Measurements from ENCODE around the gene MRTFA. TPM values are rescaled to one million over a fixed set of nuclear protein-coding genes. Genes with fewer than 3 reads are reported as not detected.
A peak's percentile ranks its signal among the peaks of the same experiment; 100 is the strongest.

The MRTFA gene
- total RNA-seq, 6 donors from 2014 or later, result 47.9 to 178 (median 61.3) TPM

- peaks cover 6 to 19% (median 12%) of the 10 kb centered on the region in 4 donors for H3K4me1 ChIP-seq
- H3K27me3 ChIP-seq, result no peaks in the 10 kb centered on the region
- no peak overlapping the region for H3K4me3 ChIP-seq
- 80 to 89% methylated on average over 3 of the region's 3 CpGs for WGBS, 2 donors
- TF ChIP-seq POLR2A (IDR thresholded peaks at IDR 0.05) (no peak), POLR2AphosphoS5 (IDR thresholded peaks at IDR 0.05) (no peak), CTCF (IDR thresholded peaks at IDR 0.05) (no peak), EP300 (IDR thresholded peaks at IDR 0.05) (no peak)
- peaks cover 14 to 65% (median 57%) of the 10 kb centered on the region in 4 donors for H3K36me3 ChIP-seq
- peak overlapping the region in 2 of 4 donors; percentile 55 to 61 for H3K27ac ChIP-seq
- ATAC-seq (ENCODE audit: low FRiP score in 2 of 2) (no peak), DNase-seq (no peak)
- H3K9me3 ChIP-seq, result no peaks in the 10 kb centered on the region
These were observed 222.2 kb downstream of the MRTFA start for GRCh38 chr22:40414311-40414710.

GRCh38 chr22:40413873-40414272 lies 222.6 kb downstream of the MRTFA start:
- Histone ChIP-seq H3K9me3 (no peaks in the 10 kb centered on the region), H3K27ac (no peak overlapping the region), H3K36me3 (peaks cover 10 to 65% (median 57%) of the 10 kb centered on the region in 4 donors), H3K4me3 (no peak overlapping the region), H3K27me3 (no peaks in the 10 kb centered on the region), H3K4me1 (peaks cover 6 to 19% (median 12%) of the 10 kb centered on the region in 4 donors)
- DNase-seq (peak in 1 of 2 donors; percentile 55), ATAC-seq (ENCODE audit: low FRiP score in 2 of 2) (no peak)
- WGBS, 2 donors, result 84 to 92% methylated on average over 13 of the region's 13 CpGs
- no peak for TF ChIP-seq EP300 (IDR thresholded peaks at IDR 0.05)
- TF ChIP-seq POLR2A (IDR thresholded peaks at IDR 0.05), result no peak
- no peak for TF ChIP-seq CTCF (IDR thresholded peaks at IDR 0.05)
- no peak for TF ChIP-seq POLR2AphosphoS5 (IDR thresholded peaks at IDR 0.05)

- DNase-seq (no peak), ATAC-seq (ENCODE audit: low FRiP score in 2 of 2) (no peak)
- Histone ChIP-seq H3K4me1 (peaks cover 6 to 19% (median 12%) of the 10 kb centered on the region in 4 donors), H3K27me3 (no peaks in the 10 kb centered on the region), H3K4me3 (no peak overlapping the region), H3K27ac (no peak overlapping the region), H3K9me3 (no peaks in the 10 kb centered on the region), H3K36me3 (peaks cover 16 to 65% (median 57%) of the 10 kb centered on the region in 4 donors)
- 76 to 79% methylated on average over 2 of the region's 2 CpGs for WGBS, 2 donors
- TF ChIP-seq EP300 (IDR thresholded peaks at IDR 0.05) (no peak), POLR2A (IDR thresholded peaks at IDR 0.05) (no peak), POLR2AphosphoS5 (IDR thresholded peaks at IDR 0.05) (no peak), CTCF (IDR thresholded peaks at IDR 0.05) (no peak)
These were observed 224.1 kb downstream of the MRTFA start for GRCh38 chr22:40412441-40412840.

- H3K9me3 ChIP-seq, result no peaks in the 10 kb centered on the region
- ATAC-seq (ENCODE audit: low FRiP score in 2 of 2) (no peak), DNase-seq (peak in 1 of 2 donors; percentile 30)
- H3K4me1 ChIP-seq, result peaks cover 6 to 18% (median 12%) of the 10 kb centered on the region in 4 donors
- peaks cover 25 to 65% (median 56%) of the 10 kb centered on the region in 4 donors for H3K36me3 ChIP-seq
- 84 to 87% methylated on average over 7 of the region's 7 CpGs for WGBS, 2 donors
- TF ChIP-seq POLR2A (IDR thresholded peaks at IDR 0.05) (no peak), CTCF (IDR thresholded peaks at IDR 0.05) (no peak), POLR2AphosphoS5 (IDR thresholded peaks at IDR 0.05) (no peak), EP300 (IDR thresholded peaks at IDR 0.05) (no peak)
- H3K27me3 ChIP-seq, result no peaks in the 10 kb centered on the region
- no peak overlapping the region for H3K27ac ChIP-seq
- H3K4me3 ChIP-seq, result no peak overlapping the region
These were observed 225.0 kb downstream of the MRTFA start for GRCh38 chr22:40411506-40411861.
